ENCODE measurements around the gene COL19A1.

- TF ChIP-seq CTCF (IDR thresholded peaks at IDR 0.05) (no peak), POLR2A (IDR thresholded peaks at IDR 0.05) (no peak)
These were observed 265.2 kb downstream of the COL19A1 start for GRCh38 chr6:70131528-70131927.
